Brain microvascular endothelial cell (primary cell): ENCODE measurements around the gene IRF8.
"Not testable (repeated sequence)": the region's sequence is repeated elsewhere in the genome, so short reads cannot be mapped to it uniquely, and the experiment has no call there.

ENCODE experiments used
- DNase-seq: peaks from one replicate; pipeline ENCODE4 v3.0.0-alpha.2; 2020
- H3K27ac ChIP-seq: fragments of 250-450 bp; sonication (Bioruptor Pico); 2 replicates; pipeline ENCODE4 v1.5.1; 2020; ENCODE audit warnings: mild to moderate bottlenecking, moderate library complexity
- H3K27me3 ChIP-seq: fragments of 250-450 bp; sonication (Bioruptor Pico); replicated peaks from 2 replicates; pipeline ENCODE4 v1.5.1; 2020; ENCODE audit warnings: mild to moderate bottlenecking
- H3K36me3 ChIP-seq: fragments of 250-450 bp; sonication (Bioruptor Pico); replicated peaks from 2 replicates; pipeline ENCODE4 v1.5.1; 2020; ENCODE audit warnings: mild to moderate bottlenecking
- H3K4me3 ChIP-seq: 2 replicates; pipeline ENCODE4 v1.5.1; 2011; ENCODE audit warnings: low read depth, mild to moderate bottlenecking, control low read depth, low read length, moderate library complexity
- CTCF ChIP-seq: IDR thresholded peaks from 2 replicates; pipeline ENCODE4 v1.5.1; 2011; ENCODE audit warnings: low read depth, mild to moderate bottlenecking, moderate library complexity, low read length, control low read depth, inconsistent platforms; ENCODE audit errors: missing control alignments
- in situ Hi-C: cut with HindIII; loops from 2 replicates; pipeline ENCODE4 v1.10.0; 2017; ENCODE audit warnings: low sequenced_read_pairs, low pct_ligation_motif_present

The IRF8 gene

GRCh38 chr16:85940214-85940613 is 41.3 kb downstream of the IRF8 start:
- Histone ChIP-seq H3K27me3 (peaks cover 5% of the 10 kb centered on the region), H3K27ac (no peak overlapping the region), H3K4me3 (no peak overlapping the region), H3K36me3 (no peaks in the 10 kb centered on the region)
- DNase-seq = no peak
- TF ChIP-seq CTCF = no peak
- in situ Hi-C loops = no loop called here

DNA sequence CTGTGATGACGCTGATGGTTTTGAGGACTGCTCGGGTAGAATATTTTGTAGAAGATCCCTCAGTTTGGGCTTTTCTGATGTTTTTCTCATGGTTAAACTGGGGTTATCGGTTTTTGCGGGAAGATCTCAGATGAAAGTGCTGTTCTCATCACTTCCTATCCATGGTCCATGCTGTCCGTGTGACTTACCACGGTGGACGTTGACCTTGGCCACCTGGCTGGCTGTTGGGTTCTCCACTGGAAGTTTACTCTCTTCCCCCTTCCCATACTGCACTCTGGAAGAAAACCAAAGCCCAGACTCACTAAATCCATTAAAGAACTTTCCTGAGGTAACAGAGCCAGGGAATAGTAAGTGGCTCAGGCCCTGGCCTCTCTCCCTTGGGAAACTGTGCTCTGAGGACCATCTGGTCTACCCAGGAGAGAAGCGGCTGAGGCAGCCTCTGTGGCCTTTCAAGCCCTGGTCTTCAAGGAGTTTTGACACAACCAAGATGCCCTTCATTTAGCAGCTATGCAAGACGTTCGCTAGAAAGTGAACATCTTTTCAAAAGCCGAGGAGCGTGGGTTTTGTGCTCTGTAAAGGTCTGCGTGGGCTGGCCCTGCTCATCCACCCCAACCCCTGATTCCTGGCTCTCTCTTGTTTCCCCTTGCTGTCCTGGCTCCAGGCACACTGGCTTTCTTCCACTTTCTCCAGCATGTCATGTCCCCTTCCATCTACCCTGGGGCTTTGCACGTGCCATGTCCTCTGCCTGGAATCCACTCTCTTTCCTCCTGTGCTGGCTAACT is 43.1 kb downstream of the IRF8 start:
- H3K4me3 ChIP-seq = no peak overlapping the region
- no peak overlapping the region for H3K27ac ChIP-seq
- TF ChIP-seq CTCF = no peak
- in situ Hi-C loops = no loop called here
- H3K27me3 ChIP-seq = peaks cover 2% of the 10 kb centered on the region
- H3K36me3 ChIP-seq = no peaks in the 10 kb centered on the region
- DNase-seq = no peak

- H3K4me3 ChIP-seq, H3K27ac ChIP-seq, DNase-seq, in situ Hi-C loops, H3K36me3 ChIP-seq, H3K27me3 ChIP-seq: not testable (repeated sequence)
Observed at GRCh38 chr16:85942659-85943058, 43.7 kb downstream of the IRF8 start.

DNA sequence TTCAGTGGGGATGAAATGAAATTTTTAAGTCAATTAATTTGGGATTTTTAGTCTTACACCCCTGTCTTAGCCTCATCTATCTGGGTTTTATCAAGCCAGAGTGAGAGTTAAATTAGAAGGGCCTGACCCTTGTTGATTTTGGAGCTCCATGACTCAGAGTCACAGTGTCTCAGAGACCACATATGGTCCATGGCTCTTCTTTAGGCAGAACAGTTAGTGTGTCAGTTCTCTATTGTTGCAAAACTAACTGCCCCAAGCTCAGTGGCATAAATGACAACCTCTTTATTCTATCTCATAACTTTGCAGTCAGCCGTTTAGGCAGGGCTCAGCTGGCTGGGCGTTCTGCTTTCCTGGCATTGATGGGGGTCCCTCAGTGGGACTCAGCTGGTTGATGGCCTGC is 44.7 kb downstream of the IRF8 start:
- Histone ChIP-seq H3K36me3 (no peaks in the 10 kb centered on the region), H3K27ac (no peak overlapping the region), H3K27me3 (peaks cover 4% of the 10 kb centered on the region), H3K4me3 (no peak overlapping the region)
- no peak for TF ChIP-seq CTCF
- in situ Hi-C loops = no loop called here
- no peak for DNase-seq

DNA sequence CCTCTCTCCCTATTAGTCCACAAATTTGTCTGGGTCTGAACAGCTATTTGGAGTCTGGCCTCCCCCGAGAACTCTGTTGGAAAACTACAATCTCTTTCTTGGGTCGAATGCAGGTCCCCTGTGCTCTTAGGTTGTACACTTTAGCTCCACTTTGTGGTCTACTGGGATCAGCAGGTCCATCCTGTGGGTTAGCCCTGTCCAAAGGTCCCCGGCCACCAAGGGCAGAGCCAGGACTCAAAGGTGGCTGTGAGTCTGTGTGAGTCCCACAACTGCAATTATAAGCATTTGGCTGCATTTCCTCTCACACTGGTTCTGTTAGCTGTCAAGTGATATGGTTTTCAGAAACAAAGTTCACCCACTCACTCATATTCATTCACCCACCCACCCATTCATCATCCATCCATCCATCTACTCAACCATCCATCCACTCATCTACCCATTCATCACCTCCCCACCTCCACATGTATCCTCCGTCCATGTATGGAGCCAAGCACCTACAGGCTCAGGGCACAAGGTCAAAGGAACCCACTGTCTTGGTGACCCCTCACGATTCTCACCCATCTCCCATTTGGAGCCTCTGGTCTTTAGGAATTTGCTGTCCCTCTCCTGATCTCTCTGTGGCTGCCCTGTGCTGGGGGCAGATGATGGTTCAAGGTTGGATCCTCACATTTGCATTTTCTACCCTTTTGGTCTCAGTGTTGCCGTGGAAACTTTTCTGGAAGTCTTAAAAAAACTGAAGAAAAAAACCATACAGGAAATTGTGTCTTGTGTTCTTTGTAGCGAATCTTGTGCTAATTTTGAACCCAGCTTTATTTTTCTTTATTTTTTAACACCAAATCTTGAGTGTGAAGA is 45.8 kb downstream of the IRF8 start:
- no peaks in the 10 kb centered on the region for H3K36me3 ChIP-seq
- DNase-seq = no peak
- no peak overlapping the region for H3K4me3 ChIP-seq
- in situ Hi-C loops = no loop called here
- H3K27ac ChIP-seq = no peak overlapping the region
- no peak for TF ChIP-seq CTCF
- peaks cover 4% of the 10 kb centered on the region for H3K27me3 ChIP-seq

GRCh38 chr16:85945424-85945751 is 46.4 kb downstream of the IRF8 start:
- TF ChIP-seq CTCF = no peak
- Histone ChIP-seq H3K36me3 (no peaks in the 10 kb centered on the region), H3K27me3 (peaks cover 7% of the 10 kb centered on the region), H3K4me3 (no peak overlapping the region), H3K27ac (no peak overlapping the region)
- DNase-seq = no peak
- in situ Hi-C loops = no loop called here
